HG03558 (cell line): ENCODE data around the gene CAPN10.

Experiments
- ATAC-seq: cut with Tn5 transposase; IDR thresholded peaks from one replicate; pipeline ENCODE4 v1.9.1; 2021; ENCODE audit warnings: moderate number of reproducible peaks; ENCODE audit not compliant: unreplicated experiment; ENCODE audit errors: extremely low read depth

CAPN10 gene

GRCh38 chr2:240588669-240589068 is 2.1 kb downstream of the CAPN10 start:
- no peak for ATAC-seq

- no peak for ATAC-seq
These were observed 2.8 kb downstream of the CAPN10 start for GRCh38 chr2:240589375-240589774.

DNA sequence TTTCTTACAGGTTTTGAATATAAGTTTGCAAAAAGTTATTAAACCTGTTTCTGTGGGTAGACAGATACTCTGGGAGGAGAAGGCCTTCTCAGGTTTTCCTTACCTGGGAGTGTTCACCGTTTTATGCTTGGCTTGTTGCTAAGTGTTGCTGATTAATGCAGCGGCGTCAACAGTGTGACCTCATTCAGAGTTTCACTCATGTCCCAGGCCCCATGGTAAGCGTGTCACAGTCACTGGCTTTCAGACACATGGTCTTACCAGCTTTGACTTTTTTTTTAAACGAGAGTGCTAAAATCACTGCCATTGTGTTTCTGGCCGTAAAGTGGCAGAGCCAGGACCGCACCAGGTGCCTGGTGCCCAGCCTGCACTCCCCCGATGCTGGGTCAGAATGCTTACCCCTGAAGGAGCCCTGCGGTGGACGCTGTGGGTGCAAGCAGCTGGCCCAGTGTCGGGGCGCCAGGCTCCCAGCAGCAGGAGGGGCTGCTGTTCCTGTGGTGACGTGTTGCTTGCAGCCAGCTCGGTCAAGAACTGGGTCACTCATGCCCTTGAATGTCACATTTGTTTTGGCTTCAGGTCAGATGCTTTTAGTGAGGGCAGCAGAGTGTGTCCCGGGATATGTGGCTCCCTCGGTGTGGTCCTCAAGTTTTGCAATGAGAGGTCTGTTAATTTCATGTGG is 3.5 kb downstream of the CAPN10 start:
- ATAC-seq, result no peak

- no peak for ATAC-seq
These were observed 4.2 kb downstream of the CAPN10 start for GRCh38 chr2:240590681-240591111.

DNA sequence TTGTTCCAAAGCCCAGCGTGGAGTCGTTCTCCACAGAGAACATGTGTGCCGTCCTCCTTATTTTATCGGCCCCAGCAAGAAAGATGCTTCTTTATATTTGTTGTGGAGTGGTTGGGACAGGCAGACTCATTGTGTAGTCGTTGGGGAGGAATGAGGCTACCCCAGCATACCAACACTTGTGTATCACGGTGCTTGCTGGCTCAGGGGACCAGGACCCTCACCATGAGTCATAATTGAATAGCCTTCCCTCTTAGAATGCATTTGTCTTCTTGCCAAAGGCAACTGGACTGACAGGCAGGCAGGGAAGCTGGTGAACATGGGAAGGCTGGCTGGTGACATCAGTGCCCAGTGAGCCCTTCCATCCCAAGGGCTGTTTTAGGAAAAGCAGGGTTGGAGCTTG is 4.7 kb downstream of the CAPN10 start:
- no peak for ATAC-seq

DNA sequence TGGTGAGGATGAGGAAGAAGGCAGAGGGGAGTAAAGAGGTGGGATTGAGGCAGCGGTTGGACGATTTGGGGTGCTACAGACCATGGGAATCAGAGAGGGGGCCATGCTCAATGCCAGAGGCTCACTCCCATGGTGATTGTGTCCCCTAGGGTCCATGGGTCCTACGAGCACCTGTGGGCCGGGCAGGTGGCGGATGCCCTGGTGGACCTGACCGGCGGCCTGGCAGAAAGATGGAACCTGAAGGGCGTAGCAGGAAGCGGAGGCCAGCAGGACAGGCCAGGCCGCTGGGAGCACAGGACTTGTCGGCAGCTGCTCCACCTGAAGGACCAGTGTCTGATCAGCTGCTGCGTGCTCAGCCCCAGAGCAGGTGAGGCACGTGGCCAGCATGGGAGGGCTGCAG is 5.2 kb downstream of the CAPN10 start:
- ATAC-seq, result no peak

GRCh38 chr2:240593026-240593702 is 6.6 kb downstream of the CAPN10 start:
- ATAC-seq, result no peak

GRCh38 chr2:240593703-240594451 is 7.3 kb downstream of the CAPN10 start:
- no peak for ATAC-seq

GRCh38 chr2:240594511-240595380 is 8.2 kb downstream of the CAPN10 start:
- ATAC-seq, result no peak

- ATAC-seq, result no peak
These were observed 9.0 kb downstream of the CAPN10 start for GRCh38 chr2:240595381-240596079.

DNA sequence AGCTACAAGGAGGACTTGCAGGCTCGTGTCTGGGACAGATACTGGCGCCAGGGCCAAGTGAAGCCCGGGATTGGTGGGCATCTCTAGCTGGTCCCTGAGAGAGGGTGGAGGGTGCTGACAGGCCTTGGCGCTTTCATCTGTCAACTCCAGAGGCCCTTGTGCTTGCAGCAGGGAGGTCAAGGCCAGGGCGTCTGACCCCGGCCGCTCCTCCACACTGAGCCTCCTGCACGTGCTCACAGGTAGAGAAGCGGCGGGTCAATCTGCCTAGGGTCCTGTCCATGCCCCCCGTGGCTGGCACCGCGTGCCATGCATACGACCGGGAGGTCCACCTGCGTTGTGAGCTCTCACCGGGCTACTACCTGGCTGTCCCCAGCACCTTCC is 9.5 kb downstream of the CAPN10 start:
- no peak for ATAC-seq

GRCh38 chr2:240596491-240596931 is 10.0 kb downstream of the CAPN10 start:
- no peak for ATAC-seq

GRCh38 chr2:240597054-240597418 is 10.5 kb downstream of the CAPN10 start:
- no peak for ATAC-seq

DNA sequence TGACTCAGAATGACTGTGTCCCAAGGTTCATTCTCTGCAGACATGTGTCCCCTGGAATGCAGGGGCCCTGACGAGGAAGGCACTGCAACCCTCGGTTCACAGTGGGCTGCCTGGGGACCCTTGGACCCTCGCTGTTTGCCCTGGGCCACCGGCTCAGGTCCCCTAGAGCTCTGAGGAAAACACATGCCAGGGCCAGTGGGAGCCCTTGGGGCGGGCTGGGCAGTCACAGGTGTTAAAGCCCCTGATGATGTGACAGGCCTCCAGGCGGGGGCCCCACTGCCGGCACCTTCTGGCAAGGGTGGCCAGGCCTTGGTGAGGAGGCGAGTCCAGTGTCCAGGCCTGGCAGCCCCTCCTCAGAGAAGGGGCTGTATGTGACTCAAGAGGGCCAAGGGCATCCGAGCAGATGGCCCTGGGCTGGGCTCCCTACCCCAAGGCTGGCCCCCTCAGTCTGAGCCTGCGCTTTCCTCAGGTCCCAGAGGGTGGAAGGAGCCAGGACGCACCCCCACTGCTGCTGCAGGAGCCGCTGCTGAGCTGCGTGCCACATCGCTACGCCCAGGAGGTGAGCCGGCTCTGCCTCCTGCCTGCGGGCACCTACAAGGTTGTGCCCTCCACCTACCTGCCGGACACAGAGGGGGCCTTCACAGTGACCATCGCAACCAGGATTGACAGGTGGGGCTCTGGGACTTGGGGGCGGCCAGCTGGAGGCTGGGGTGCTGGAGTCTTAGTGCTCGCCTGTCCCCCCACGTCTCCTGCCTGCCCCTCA is 11.1 kb downstream of the CAPN10 start:
- ATAC-seq, result no peak

DNA sequence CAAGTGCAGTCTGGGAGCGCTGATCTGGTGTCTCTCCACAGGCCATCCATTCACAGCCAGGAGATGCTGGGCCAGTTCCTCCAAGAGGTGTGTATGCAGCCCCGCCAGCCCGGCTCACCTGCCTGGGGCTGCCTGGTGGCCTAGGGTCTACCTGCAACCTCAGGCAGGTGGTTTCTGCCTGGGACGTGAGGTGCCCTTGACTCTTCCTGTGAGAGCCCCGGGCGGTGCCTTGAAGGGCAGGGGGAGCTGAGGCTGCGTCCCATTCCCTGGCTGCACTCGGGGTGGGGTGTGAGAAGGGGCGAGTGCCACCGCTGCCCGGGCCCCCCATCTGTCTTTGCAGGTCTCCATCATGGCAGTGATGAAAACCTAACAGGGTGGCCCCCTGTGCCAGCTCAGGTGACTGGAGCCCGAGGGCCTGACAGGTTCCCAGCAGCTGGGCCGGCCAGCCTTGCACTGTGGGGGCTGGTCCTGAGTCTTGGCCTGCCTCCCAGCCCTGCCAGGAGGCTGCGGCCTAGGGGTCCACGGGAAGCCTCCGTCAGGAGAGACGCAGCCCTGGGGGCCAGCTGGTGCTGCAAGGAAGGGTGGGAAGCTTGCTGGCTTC is 11.9 kb downstream of the CAPN10 start:
- ATAC-seq, result no peak

DNA sequence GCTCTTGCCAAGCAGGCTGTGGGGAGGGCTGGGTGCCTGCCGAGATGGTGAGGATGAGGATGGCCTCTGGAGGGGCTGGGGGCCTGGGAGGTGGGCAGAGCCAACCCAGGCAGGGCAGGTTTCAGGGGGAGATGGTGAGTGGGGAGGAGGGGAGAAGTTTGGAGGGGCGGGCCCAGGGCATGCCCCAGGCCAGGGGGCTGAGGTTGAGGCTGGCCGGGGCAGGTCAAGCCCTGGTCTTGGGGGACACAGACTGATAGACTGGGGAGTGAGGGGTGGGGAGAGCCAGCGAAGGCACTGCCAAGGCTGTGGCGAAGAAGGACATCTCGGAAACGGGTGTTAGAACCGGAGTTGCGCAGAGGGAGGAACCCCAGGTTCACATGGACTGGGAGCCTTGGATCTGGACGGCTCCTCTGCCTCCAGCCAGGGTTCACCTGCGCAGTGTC is 12.6 kb downstream of the CAPN10 start:
- ATAC-seq, result no peak

- no peak for ATAC-seq
These were observed 14.0 kb downstream of the CAPN10 start for GRCh38 chr2:240600451-240600961.

DNA sequence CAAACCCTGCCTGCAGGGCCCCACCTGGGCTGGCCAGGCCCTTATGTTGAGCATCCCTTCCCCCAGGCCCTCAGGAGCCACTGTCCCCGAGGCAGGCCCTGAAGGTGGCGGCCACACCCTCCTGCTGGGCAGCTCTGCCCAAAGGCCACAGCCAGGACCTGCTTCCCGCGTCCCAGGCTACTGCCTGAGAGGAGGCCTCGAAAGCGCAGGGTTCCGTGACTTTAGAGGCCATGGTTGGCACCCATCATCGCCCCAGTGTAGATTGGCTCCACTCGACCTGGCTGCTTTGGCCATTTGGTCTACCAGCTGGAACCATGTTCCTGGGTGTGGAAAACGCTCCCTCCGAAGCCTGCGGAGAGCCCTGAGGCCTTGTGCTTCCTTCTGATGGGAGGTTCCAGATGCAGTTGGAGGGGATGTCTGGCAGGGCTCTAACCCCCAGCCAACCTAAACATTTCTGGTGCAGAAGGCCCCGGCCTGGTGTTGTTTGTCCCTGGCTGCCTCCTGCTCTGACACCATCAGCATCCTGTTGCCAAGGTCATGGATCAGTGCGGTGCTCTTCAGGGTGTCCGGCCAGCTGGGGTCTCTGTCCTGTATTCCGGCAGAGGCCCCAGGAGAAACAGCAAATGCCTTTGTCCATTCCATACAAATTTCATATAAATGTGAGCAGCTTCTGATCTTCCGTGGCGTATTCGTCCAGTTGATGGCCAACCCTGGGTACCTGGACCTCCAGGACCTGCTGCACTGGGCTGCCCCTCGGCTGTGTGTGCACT is 14.7 kb downstream of the CAPN10 start:
- ATAC-seq, result no peak
